Vagina (tissue), 2 donors: ENCODE results near the gene LRRC18.

ENCODE experiments used
- POLR2A ChIP-seq, 2 donors: fragments of 450-650 bp; IDR thresholded peaks; one replicate each; pipeline ENCODE4 v1.6.1; 2017; ENCODE audit warnings: antibody characterized with exemption in 2 of 2, mild to moderate bottlenecking in 2 of 2, moderate library complexity in 2 of 2
- POLR2AphosphoS5 ChIP-seq, 2 donors: sonication (generic); formaldehyde crosslinking; IDR thresholded peaks; one replicate each; pipeline ENCODE4 v1.9.0; 2017; ENCODE audit warnings: antibody characterized with exemption in 2 of 2, mild to moderate bottlenecking in 2 of 2, low read depth in 1 of 2; ENCODE audit not compliant: insufficient read depth in 1 of 2
- TF ChIP-seq, protein P1 (sequence below), 3 experiments: fragments of 450-650 bp in 2 of 3; fragments of 200-600 bp in 1 of 3; sonication (generic) in 1 of 3; IDR thresholded peaks; one replicate each; pipeline ENCODE4 v1.5.1; 2017 to 2019; ENCODE audit warnings: antibody characterized with exemption in 3 of 3, mild to moderate bottlenecking in 2 of 3, moderate library complexity in 2 of 3

DNA sequence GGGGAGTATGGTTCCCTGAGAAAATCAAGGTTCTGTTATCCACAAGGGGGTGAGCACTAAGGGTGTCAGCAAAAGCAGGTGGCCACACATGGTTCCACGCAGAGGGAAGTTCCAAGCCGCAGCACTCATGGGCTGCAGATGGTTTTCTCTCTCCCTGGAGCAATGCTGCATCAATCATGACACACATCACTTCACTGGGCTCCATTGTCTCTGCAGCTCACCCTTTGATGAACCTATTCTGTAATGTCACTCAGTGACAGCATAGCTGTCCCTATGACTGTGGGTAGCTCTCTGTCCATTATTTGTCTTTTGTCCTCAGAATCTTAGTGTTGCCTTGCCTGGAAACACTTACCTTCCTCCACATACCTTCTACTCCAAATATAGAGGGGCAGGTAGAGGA is 34.8 kb downstream of the LRRC18 start:
- TF ChIP-seq POLR2A (IDR thresholded peaks at IDR 0.05) = no peak
- TF ChIP-seq, protein P1, sequence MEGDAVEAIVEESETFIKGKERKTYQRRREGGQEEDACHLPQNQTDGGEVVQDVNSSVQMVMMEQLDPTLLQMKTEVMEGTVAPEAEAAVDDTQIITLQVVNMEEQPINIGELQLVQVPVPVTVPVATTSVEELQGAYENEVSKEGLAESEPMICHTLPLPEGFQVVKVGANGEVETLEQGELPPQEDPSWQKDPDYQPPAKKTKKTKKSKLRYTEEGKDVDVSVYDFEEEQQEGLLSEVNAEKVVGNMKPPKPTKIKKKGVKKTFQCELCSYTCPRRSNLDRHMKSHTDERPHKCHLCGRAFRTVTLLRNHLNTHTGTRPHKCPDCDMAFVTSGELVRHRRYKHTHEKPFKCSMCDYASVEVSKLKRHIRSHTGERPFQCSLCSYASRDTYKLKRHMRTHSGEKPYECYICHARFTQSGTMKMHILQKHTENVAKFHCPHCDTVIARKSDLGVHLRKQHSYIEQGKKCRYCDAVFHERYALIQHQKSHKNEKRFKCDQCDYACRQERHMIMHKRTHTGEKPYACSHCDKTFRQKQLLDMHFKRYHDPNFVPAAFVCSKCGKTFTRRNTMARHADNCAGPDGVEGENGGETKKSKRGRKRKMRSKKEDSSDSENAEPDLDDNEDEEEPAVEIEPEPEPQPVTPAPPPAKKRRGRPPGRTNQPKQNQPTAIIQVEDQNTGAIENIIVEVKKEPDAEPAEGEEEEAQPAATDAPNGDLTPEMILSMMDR (IDR thresholded peaks at IDR 0.05) = no peak
- no peak for TF ChIP-seq POLR2AphosphoS5 (IDR thresholded peaks at IDR 0.05; ENCODE audit: insufficient read depth in 1 of 2, low read depth in 1 of 2)
